ENCODE measurements around the gene FILIP1. TPM values are rescaled to one million over a fixed set of nuclear protein-coding genes. Genes with fewer than 3 reads are reported as not detected.

FILIP1 gene
- total RNA-seq, 4 donors from 2014 or later: 41.7 to 53.3 (median 48.4) TPM

DNA sequence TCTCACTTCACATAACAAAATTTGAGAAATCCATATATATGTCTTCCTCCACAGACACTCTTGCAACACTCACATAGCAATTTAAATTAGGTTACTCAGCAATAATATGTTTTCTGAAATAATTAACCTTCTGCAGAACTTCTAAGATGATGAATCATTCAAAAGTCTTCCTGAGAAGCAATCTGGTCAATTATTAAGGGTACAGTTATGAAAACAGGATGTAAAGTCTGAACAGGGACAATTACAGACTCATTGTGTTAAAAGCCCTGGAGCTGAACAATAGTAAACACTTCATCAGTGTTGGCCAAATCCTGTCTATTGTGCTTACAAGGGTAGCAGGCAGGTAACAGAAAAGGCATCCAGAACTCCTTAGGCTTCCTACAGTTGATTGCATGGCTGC is 75.4 kb downstream of the FILIP1 start:
- peaks cover 0 to 8% (median 0%) of the 10 kb centered on the region in 4 donors for H3K36me3 ChIP-seq
- TF ChIP-seq POLR2AphosphoS5 (IDR thresholded peaks at IDR 0.05) (no peak), POLR2A (IDR thresholded peaks at IDR 0.05; ENCODE audit: low read depth) (no peak), EP300 (IDR thresholded peaks at IDR 0.05) (no peak)
- TF ChIP-seq, protein P1, sequence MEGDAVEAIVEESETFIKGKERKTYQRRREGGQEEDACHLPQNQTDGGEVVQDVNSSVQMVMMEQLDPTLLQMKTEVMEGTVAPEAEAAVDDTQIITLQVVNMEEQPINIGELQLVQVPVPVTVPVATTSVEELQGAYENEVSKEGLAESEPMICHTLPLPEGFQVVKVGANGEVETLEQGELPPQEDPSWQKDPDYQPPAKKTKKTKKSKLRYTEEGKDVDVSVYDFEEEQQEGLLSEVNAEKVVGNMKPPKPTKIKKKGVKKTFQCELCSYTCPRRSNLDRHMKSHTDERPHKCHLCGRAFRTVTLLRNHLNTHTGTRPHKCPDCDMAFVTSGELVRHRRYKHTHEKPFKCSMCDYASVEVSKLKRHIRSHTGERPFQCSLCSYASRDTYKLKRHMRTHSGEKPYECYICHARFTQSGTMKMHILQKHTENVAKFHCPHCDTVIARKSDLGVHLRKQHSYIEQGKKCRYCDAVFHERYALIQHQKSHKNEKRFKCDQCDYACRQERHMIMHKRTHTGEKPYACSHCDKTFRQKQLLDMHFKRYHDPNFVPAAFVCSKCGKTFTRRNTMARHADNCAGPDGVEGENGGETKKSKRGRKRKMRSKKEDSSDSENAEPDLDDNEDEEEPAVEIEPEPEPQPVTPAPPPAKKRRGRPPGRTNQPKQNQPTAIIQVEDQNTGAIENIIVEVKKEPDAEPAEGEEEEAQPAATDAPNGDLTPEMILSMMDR (IDR thresholded peaks at IDR 0.05): no peak
- DNase-seq (ENCODE audit: extremely low spot score): no peak
- peak overlapping the region in 2 of 4 donors; percentile 2 to 12 for H3K27ac ChIP-seq (replicated peaks in 1 of 4)
- no peak overlapping the region for H3K4me3 ChIP-seq
- peaks cover 62 to 82% (median 67%) of the 10 kb centered on the region in 4 donors for H3K4me1 ChIP-seq
- no peaks in the 10 kb centered on the region for H3K27me3 ChIP-seq
- H3K9me3 ChIP-seq: no peaks in the 10 kb centered on the region
- intact Hi-C loops (cut with DNase I): no loop called here

DNA sequence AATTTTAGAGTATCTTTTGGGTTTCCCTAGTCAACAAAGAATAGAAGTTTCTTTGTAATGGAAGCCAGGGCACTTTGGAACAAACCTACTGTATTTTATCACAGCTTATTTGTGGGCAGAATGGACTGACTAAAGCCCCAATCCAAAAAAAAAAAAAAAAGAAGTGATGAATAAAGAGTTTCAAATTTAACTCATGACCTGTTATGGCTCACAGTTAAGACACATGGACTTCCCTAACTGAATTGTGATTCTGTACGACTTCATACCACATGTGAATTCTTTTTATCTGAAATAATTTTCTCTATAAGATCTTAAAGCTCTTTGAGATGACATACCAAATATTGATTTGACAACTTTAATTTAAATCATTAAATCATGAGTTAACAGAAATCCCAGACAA is 77.2 kb downstream of the FILIP1 start:
- Histone ChIP-seq H3K4me1 (peaks cover 57 to 72% (median 64%) of the 10 kb centered on the region in 4 donors), H3K27ac (replicated peaks in 1 of 4) (no peak overlapping the region)
- WGBS: 50% methylated on average over 1 of the region's 1 CpG

DNA sequence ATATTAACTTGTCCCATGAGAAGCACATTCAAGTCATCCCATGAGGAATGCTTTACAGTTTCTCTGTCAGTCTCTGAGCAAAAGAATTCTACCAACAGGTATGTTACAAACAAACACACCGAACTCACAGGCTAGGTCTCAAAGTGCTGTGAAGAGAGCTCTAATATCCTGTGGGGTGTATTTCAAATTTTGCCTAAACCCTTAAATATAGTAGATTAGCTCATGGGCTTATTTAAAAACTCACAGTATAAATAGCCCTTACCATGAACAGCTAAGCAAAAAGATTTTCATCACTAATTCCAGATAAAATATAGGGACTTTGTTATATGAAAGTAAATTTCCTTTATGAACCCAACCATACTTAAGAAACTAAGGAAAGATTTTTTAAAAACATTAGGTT is 77.8 kb downstream of the FILIP1 start:
- no peak for DNase-seq (ENCODE audit: extremely low spot score)
- peaks cover 0 to 8% (median 0%) of the 10 kb centered on the region in 4 donors for H3K36me3 ChIP-seq
- no peak overlapping the region for H3K4me3 ChIP-seq
- WGBS: 82% methylated on average over 1 of the region's 1 CpG
- H3K27me3 ChIP-seq: no peaks in the 10 kb centered on the region
- intact Hi-C loops (cut with DNase I): no loop called here
- TF ChIP-seq EP300 (IDR thresholded peaks at IDR 0.05): no peak
- TF ChIP-seq POLR2AphosphoS5 (IDR thresholded peaks at IDR 0.05): no peak
- TF ChIP-seq, protein P1 (IDR thresholded peaks at IDR 0.05): no peak
- TF ChIP-seq POLR2A (IDR thresholded peaks at IDR 0.05; ENCODE audit: low read depth): no peak
- no peak overlapping the region for H3K27ac ChIP-seq (replicated peaks in 1 of 4)
- H3K9me3 ChIP-seq: no peaks in the 10 kb centered on the region
- peaks cover 53 to 69% (median 61%) of the 10 kb centered on the region in 4 donors for H3K4me1 ChIP-seq

More for the DNA sequence above, 77.2 kb downstream of the FILIP1 start:
- Histone ChIP-seq H3K27me3 (no peaks in the 10 kb centered on the region), H3K36me3 (peaks cover 0 to 8% (median 0%) of the 10 kb centered on the region in 4 donors), H3K9me3 (no peaks in the 10 kb centered on the region), H3K4me3 (no peak overlapping the region)
- TF ChIP-seq POLR2AphosphoS5 (IDR thresholded peaks at IDR 0.05) (no peak), POLR2A (IDR thresholded peaks at IDR 0.05; ENCODE audit: low read depth) (no peak), EP300 (IDR thresholded peaks at IDR 0.05) (no peak)
- TF ChIP-seq, protein P1 (IDR thresholded peaks at IDR 0.05): no peak
- intact Hi-C loops (cut with DNase I): no loop called here
- no peak for DNase-seq (ENCODE audit: extremely low spot score)

DNA sequence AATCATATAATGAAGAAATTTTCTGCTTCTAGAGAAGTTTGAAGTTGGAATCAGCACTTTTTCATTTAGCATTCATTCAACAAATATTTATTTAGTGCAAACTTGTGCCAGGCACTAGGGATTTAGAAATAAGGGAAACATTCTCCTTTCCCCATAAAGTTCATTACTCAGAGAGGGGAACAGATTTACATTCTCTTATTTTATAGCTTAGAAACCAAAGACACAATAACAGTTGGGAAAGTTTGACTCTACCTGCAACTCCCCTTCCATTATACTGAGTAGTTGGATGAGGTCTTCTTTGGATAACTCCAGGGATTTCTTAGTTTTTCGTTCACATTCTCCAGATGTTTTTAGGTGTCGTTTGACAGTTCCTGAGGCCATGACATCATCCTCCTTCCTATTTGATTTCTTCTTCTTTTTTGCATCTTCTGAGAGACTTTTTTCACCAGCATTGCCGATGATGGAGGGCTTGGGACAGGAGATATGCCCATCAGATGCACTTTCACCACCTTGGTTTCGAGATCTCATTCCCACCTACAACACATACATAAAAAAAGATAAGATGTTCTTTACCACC is 79.1 kb downstream of the FILIP1 start:
- intact Hi-C loops (cut with DNase I): no loop called here
- H3K4me1 ChIP-seq: peaks cover 54 to 73% (median 63%) of the 10 kb centered on the region in 4 donors
- no peaks in the 10 kb centered on the region for H3K27me3 ChIP-seq
- H3K4me3 ChIP-seq: no peak overlapping the region
- no peak for DNase-seq (ENCODE audit: extremely low spot score)
- no peaks in the 10 kb centered on the region for H3K9me3 ChIP-seq
- TF ChIP-seq POLR2AphosphoS5 (IDR thresholded peaks at IDR 0.05) (no peak), POLR2A (IDR thresholded peaks at IDR 0.05; ENCODE audit: low read depth) (no peak), EP300 (IDR thresholded peaks at IDR 0.05) (no peak)
- TF ChIP-seq, protein P1 (IDR thresholded peaks at IDR 0.05): no peak
- 66% methylated on average over 4 of the region's 4 CpGs for WGBS
- no peak overlapping the region for H3K27ac ChIP-seq (replicated peaks in 1 of 4)
- peaks cover 0 to 8% (median 0%) of the 10 kb centered on the region in 4 donors for H3K36me3 ChIP-seq
